ENCODE measurements around the gene RYR2. TPM values are rescaled to one million over a fixed set of nuclear protein-coding genes. Genes with fewer than 3 reads are reported as not detected.

Gene RYR2
- total and polyA plus RNA-seq, 8 donors, result 0.25 to 33.5 (median 2.5) TPM

- Histone ChIP-seq H3K4me3 (no peak overlapping the region), H3K27ac (no peak overlapping the region), H3K36me3 (no peaks in the 10 kb centered on the region), H3K4me1 (peaks cover 0 to 6% (median 2%) of the 10 kb centered on the region in 4 donors), H3K9me3 (no peaks in the 10 kb centered on the region), H3K27me3 (no peaks in the 10 kb centered on the region)
- TF ChIP-seq, protein P1, sequence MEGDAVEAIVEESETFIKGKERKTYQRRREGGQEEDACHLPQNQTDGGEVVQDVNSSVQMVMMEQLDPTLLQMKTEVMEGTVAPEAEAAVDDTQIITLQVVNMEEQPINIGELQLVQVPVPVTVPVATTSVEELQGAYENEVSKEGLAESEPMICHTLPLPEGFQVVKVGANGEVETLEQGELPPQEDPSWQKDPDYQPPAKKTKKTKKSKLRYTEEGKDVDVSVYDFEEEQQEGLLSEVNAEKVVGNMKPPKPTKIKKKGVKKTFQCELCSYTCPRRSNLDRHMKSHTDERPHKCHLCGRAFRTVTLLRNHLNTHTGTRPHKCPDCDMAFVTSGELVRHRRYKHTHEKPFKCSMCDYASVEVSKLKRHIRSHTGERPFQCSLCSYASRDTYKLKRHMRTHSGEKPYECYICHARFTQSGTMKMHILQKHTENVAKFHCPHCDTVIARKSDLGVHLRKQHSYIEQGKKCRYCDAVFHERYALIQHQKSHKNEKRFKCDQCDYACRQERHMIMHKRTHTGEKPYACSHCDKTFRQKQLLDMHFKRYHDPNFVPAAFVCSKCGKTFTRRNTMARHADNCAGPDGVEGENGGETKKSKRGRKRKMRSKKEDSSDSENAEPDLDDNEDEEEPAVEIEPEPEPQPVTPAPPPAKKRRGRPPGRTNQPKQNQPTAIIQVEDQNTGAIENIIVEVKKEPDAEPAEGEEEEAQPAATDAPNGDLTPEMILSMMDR (IDR thresholded peaks at IDR 0.05), result no peak
- TF ChIP-seq EP300 (IDR thresholded peaks at IDR 0.05) (no peak), POLR2AphosphoS5 (IDR thresholded peaks at IDR 0.05) (no peak), POLR2A (IDR thresholded peaks at IDR 0.05) (no peak)
- WGBS, 5 donors, result 66 to 86% (median 77%) methylated on average over 3 of the region's 3 CpGs
- intact Hi-C loops (cut with DNase I; ENCODE audit: low total_unique reads), result no loop called here
- no peak for DNase-seq
These were observed 195.7 kb downstream of the RYR2 start for GRCh38 chr1:237237721-237238120.

GRCh38 chr1:237239248-237239647 lies 197.3 kb downstream of the RYR2 start:
- 55 to 59% (median 57%) methylated on average over 6 of the region's 6 CpGs for WGBS, 5 donors
- intact Hi-C loops (cut with DNase I; ENCODE audit: low total_unique reads), result no loop called here
- Histone ChIP-seq H3K4me3 (no peak overlapping the region), H3K36me3 (no peaks in the 10 kb centered on the region), H3K27ac (peak overlapping the region in 1 of 5 donors; percentile 20), H3K4me1 (peaks cover 0 to 6% (median 2%) of the 10 kb centered on the region in 4 donors), H3K9me3 (no peaks in the 10 kb centered on the region), H3K27me3 (no peaks in the 10 kb centered on the region)
- TF ChIP-seq, protein P1 (IDR thresholded peaks at IDR 0.05), result no peak
- TF ChIP-seq POLR2AphosphoS5 (IDR thresholded peaks at IDR 0.05), result no peak
- no peak for TF ChIP-seq EP300 (IDR thresholded peaks at IDR 0.05)
- TF ChIP-seq POLR2A (IDR thresholded peaks at IDR 0.05), result no peak
- no peak for DNase-seq

GRCh38 chr1:237241038-237241437 lies 199.1 kb downstream of the RYR2 start:
- Histone ChIP-seq H3K4me3 (no peak overlapping the region), H3K27me3 (no peaks in the 10 kb centered on the region), H3K27ac (no peak overlapping the region), H3K9me3 (no peaks in the 10 kb centered on the region), H3K36me3 (no peaks in the 10 kb centered on the region), H3K4me1 (peaks cover 0 to 8% (median 0%) of the 10 kb centered on the region in 4 donors)
- no peak for DNase-seq
- WGBS, 5 donors, result 70 to 90% (median 87%) methylated on average over 3 of the region's 3 CpGs
- intact Hi-C loops (cut with DNase I; ENCODE audit: low total_unique reads), result no loop called here
- no peak for TF ChIP-seq POLR2A (IDR thresholded peaks at IDR 0.05)
- no peak for TF ChIP-seq POLR2AphosphoS5 (IDR thresholded peaks at IDR 0.05)
- TF ChIP-seq, protein P1 (IDR thresholded peaks at IDR 0.05), result no peak
- no peak for TF ChIP-seq EP300 (IDR thresholded peaks at IDR 0.05)

DNA sequence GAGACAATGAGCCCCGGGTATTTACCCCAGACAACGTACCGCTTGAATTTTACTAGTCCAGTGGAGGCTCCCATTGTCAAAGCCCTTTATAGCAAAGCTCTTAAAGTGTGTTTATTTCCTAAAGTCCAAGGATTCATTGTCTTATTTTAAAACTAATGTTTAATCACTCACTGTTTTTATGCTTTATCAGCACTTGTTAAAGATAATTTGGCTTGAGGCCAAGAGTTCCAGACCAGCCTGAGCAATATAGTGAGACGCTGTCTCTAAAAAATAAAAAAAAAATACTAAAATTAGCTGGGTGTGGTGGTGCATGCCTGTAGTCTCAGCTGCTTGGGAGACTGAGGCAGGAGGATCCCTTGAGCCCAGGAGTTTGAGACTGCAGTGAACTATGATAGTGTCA lies 202.8 kb downstream of the RYR2 start:
- Histone ChIP-seq H3K9me3 (no peaks in the 10 kb centered on the region), H3K4me3 (no peak overlapping the region), H3K4me1 (peaks cover 0 to 8% (median 0%) of the 10 kb centered on the region in 4 donors), H3K36me3 (no peaks in the 10 kb centered on the region), H3K27ac (peak overlapping the region in 1 of 5 donors; percentile 18), H3K27me3 (no peaks in the 10 kb centered on the region)
- WGBS, 5 donors, result 71 to 85% (median 79%) methylated on average over 4 of the region's 4 CpGs
- DNase-seq, result no peak
- TF ChIP-seq POLR2AphosphoS5 (IDR thresholded peaks at IDR 0.05) (no peak), POLR2A (IDR thresholded peaks at IDR 0.05) (no peak)
- intact Hi-C loops (cut with DNase I; ENCODE audit: low total_unique reads), result no loop called here

DNA sequence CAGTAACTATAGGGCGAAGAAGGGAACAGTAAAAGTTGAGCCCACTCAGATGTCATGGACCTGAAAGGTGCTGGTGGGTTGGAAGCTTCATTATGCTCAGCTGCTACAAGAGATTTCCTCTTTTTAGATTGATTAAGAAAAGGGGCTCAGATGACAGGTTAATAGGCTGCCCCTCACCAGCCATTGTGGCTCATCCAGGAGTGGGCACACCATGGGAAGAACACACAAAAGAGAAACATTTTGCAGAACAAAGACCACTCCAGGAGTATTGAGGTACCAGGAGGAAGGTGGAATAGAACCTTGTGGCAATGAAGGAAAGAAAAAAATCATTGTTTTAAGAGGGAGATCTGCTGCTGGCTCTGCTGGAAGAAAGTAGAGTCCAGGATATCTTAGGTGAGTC lies 205.5 kb downstream of the RYR2 start:
- DNase-seq, result no peak
- 66 to 95% (median 82%) methylated on average over 1 of the region's 1 CpG for WGBS, 5 donors
- no peaks in the 10 kb centered on the region for H3K9me3 ChIP-seq
- H3K27ac ChIP-seq, result no peak overlapping the region
- no peaks in the 10 kb centered on the region for H3K36me3 ChIP-seq
- H3K27me3 ChIP-seq, result no peaks in the 10 kb centered on the region
- TF ChIP-seq EP300 (IDR thresholded peaks at IDR 0.05) (no peak), POLR2A (IDR thresholded peaks at IDR 0.05) (no peak), POLR2AphosphoS5 (IDR thresholded peaks at IDR 0.05) (no peak)
- TF ChIP-seq, protein P1 (IDR thresholded peaks at IDR 0.05), result no peak
- H3K4me1 ChIP-seq, result peaks cover 0 to 8% (median 0%) of the 10 kb centered on the region in 4 donors
- intact Hi-C loops (cut with DNase I; ENCODE audit: low total_unique reads), result no loop called here
- H3K4me3 ChIP-seq, result no peak overlapping the region
